Fibroblast of pulmonary artery (primary cell): ENCODE data around the gene RPL28.

Experiments used
- DNase-seq: peaks from one replicate; pipeline ENCODE4 v3.0.0-alpha.2; 2010; ENCODE audit warnings: low read depth
- H3K4me3 ChIP-seq: replicated peaks from 2 replicates; pipeline ENCODE4 v1.5.1; 2011; ENCODE audit warnings: low read depth, mild to moderate bottlenecking, control low read depth, low read length, moderate library complexity
- CTCF ChIP-seq: IDR thresholded peaks from 2 replicates; pipeline ENCODE4 v1.5.1; 2011; ENCODE audit warnings: mild to moderate bottlenecking, control low read depth, low read length, inconsistent platforms; ENCODE audit errors: missing control alignments

Gene RPL28

GRCh38 chr19:55377356-55378131 is 8.2 kb upstream of the RPL28 start:
- DNase-seq, result no peak
- TF ChIP-seq CTCF, result no peak
- H3K4me3 ChIP-seq, result no peak overlapping the region

- no peak overlapping the region for H3K4me3 ChIP-seq
- DNase-seq, result no peak
- no peak for TF ChIP-seq CTCF
These were observed 6.6 kb upstream of the RPL28 start for GRCh38 chr19:55379174-55379573.

GRCh38 chr19:55382013-55382412 is 3.7 kb upstream of the RPL28 start:
- no peak for DNase-seq

GRCh38 chr19:55382522-55383054 is 3.1 kb upstream of the RPL28 start:
- H3K4me3 ChIP-seq, result no peak overlapping the region
- TF ChIP-seq CTCF, result no peak
- no peak for DNase-seq

More at GRCh38 chr19:55382013-55382412, 3.7 kb upstream of the RPL28 start:
- TF ChIP-seq CTCF, result no peak
- H3K4me3 ChIP-seq, result no peak overlapping the region

- no peak for TF ChIP-seq CTCF
- H3K4me3 ChIP-seq, result peak overlapping the region; percentile 40
- peak; percentile 73 for DNase-seq
These were observed 2.2 kb upstream of the RPL28 start for GRCh38 chr19:55383279-55384130.

GRCh38 chr19:55384131-55384919 is 1.4 kb upstream of the RPL28 start, which contains the start of gene TMEM238:
Gene TMEM238 (minus strand): TSS chr19:55384292. CDS start chr19:55384259, 33 bp downstream.
- peak within 1 kb of the TSS; percentile 99 for H3K4me3 ChIP-seq
- no peak for TF ChIP-seq CTCF
- DNase-seq, result no peak
